Measurements from ENCODE around the gene KLC1. TPM values are rescaled to one million over a fixed set of nuclear protein-coding genes. Genes with fewer than 3 reads are reported as not detected.
A peak's percentile ranks its signal among the peaks of the same experiment; 100 is the strongest.

The KLC1 gene
- total and polyA plus RNA-seq, 7 donors, result 86.4 to 256 (median 150) TPM

GRCh38 chr14:103710771-103711377 lies 81.9 kb downstream of the KLC1 start:
- no peak overlapping the region for H3K4me3 ChIP-seq
- peaks cover 0 to 24% of the 10 kb centered on the region in 2 donors for H3K36me3 ChIP-seq (ENCODE audit: insufficient read depth in 1 of 2, low read depth in 1 of 2)
- H3K27me3 ChIP-seq (ENCODE audit: insufficient read depth in 3 of 3, low read length in 2 of 3), result no peaks in the 10 kb centered on the region
- TF ChIP-seq, protein P1, sequence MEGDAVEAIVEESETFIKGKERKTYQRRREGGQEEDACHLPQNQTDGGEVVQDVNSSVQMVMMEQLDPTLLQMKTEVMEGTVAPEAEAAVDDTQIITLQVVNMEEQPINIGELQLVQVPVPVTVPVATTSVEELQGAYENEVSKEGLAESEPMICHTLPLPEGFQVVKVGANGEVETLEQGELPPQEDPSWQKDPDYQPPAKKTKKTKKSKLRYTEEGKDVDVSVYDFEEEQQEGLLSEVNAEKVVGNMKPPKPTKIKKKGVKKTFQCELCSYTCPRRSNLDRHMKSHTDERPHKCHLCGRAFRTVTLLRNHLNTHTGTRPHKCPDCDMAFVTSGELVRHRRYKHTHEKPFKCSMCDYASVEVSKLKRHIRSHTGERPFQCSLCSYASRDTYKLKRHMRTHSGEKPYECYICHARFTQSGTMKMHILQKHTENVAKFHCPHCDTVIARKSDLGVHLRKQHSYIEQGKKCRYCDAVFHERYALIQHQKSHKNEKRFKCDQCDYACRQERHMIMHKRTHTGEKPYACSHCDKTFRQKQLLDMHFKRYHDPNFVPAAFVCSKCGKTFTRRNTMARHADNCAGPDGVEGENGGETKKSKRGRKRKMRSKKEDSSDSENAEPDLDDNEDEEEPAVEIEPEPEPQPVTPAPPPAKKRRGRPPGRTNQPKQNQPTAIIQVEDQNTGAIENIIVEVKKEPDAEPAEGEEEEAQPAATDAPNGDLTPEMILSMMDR (IDR thresholded peaks at IDR 0.05), result no peak
- no peaks in the 10 kb centered on the region for H3K9me3 ChIP-seq
- WGBS, 3 donors, result 68 to 78% (median 68%) methylated on average over 9 of the region's 9 CpGs
- ATAC-seq, result no peak
- DNase-seq, result no peak
- no peak overlapping the region for H3K27ac ChIP-seq
- intact Hi-C loops (cut with DNase I), result no loop called here
- peaks cover 31% of the 10 kb centered on the region for H3K4me1 ChIP-seq

DNA sequence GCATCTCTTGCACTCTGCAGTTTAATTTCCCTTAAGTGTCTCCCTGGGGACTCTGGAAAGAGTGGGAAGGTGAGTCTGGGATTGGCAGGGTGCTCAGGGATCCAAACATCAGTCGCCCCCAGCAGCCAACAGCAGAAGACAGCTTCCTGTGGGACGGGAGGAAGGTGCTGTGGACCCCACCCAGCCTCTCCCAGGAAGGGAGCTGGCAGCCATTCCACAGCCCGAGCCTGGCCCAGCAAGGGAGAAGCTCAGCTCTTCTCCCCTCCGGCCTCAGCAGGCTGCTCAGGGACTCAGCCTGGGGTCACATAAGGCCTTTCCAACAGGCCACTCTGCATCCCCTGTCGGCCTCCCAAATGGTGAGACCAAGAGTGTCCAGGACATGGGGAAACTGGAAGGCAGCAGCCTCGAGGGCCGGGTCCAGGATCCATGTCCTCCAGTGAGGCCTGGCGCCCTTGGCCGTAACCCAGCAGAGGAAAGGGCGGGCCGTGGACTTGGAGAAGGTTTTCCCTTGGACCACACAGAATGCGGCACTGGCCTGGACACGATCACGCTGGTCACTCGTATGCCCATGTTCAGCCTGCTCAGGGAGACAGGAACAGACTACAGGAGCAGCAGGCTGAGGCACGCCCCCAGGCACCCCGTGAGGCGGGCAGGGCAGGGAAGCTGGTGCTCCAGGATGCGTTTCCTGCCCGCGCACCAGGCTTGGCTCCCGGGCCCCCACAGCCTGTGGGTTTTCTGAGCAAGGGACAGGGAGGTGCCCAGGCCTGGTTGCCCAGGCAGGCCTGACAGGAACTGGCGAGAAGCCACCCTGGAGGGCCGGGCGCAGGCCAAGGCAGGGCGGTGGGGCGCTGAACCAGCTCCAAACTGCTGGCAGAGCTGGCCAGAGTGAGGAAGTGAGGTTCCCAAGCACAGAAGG lies 82.8 kb downstream of the KLC1 start:
- H3K9me3 ChIP-seq, result no peaks in the 10 kb centered on the region

DNA sequence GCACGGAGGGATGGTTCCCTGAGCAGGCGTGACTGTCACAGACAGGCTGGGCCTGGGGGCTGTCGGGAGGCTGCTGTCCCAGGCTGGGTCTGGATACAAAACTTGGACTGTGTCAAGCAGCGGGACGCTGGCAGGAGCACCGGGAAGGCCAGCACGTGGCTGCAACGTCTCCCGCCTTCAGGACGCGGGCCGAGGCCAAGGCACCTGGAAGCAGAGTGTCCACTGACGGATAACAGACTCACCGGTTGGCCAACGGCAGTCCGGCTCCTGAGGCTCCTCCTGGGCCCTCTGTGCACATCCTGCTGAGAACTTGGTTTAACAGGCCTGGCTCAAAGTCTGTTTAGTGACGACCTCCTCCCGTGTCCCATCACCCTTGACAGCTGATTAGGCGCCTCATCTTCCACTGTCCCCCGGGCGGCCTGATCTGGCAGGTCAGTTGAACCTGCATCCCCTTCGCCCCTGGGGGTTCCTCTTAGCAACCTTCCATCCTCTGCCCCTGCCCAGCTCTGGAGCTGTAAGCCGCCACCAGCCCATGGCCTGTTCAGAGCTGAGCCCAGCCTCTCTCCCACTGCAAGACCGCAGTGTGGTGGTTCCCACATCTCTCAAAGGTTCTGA lies 83.7 kb downstream of the KLC1 start:
- H3K36me3 ChIP-seq (ENCODE audit: insufficient read depth in 1 of 2, low read depth in 1 of 2), result peaks cover 0 to 10% of the 10 kb centered on the region in 2 donors
- no peak overlapping the region for H3K4me3 ChIP-seq
- H3K27me3 ChIP-seq (ENCODE audit: insufficient read depth in 3 of 3, low read length in 2 of 3), result no peaks in the 10 kb centered on the region
- H3K9me3 ChIP-seq, result no peaks in the 10 kb centered on the region
- peak overlapping the region; percentile 54 for H3K27ac ChIP-seq
- 38 to 52% (median 47%) methylated on average over 23 to 24 of the region's 24 CpGs for WGBS, 3 donors
- H3K4me1 ChIP-seq, result peaks cover 42% of the 10 kb centered on the region
- ATAC-seq, result no peak
- TF ChIP-seq, protein P1 (IDR thresholded peaks at IDR 0.05), result no peak
- no peak for DNase-seq
- intact Hi-C loops (cut with DNase I), result no loop called here

More for the DNA sequence above, 82.8 kb downstream of the KLC1 start:
- Histone ChIP-seq H3K27me3 (ENCODE audit: insufficient read depth in 3 of 3, low read length in 2 of 3) (no peaks in the 10 kb centered on the region), H3K4me3 (no peak overlapping the region), H3K4me1 (peaks cover 34% of the 10 kb centered on the region), H3K27ac (peak overlapping the region; percentile 54), H3K36me3 (ENCODE audit: insufficient read depth in 1 of 2, low read depth in 1 of 2) (peaks cover 0 to 16% of the 10 kb centered on the region in 2 donors)
- intact Hi-C loops (cut with DNase I), result no loop called here
- WGBS, 3 donors, result 16 to 37% (median 21%) methylated on average over 25 to 27 of the region's 27 CpGs
- ATAC-seq, result peak in 3 of 4 donors; percentile 4 to 11 (median 11)
- TF ChIP-seq, protein P1 (IDR thresholded peaks at IDR 0.05), result no peak
- DNase-seq, result peak; percentile 58 to 71

GRCh38 chr14:103713304-103714062 lies 84.5 kb downstream of the KLC1 start:
- no peak overlapping the region for H3K4me3 ChIP-seq
- H3K36me3 ChIP-seq (ENCODE audit: insufficient read depth in 1 of 2, low read depth in 1 of 2), result peaks cover 0 to 10% of the 10 kb centered on the region in 2 donors
- WGBS, 3 donors, result 87 to 90% (median 87%) methylated on average over 18 of the region's 18 CpGs
- no peaks in the 10 kb centered on the region for H3K9me3 ChIP-seq
- no peak for DNase-seq
- no peak overlapping the region for H3K27ac ChIP-seq
- TF ChIP-seq, protein P1 (IDR thresholded peaks at IDR 0.05), result no peak
- no peaks in the 10 kb centered on the region for H3K27me3 ChIP-seq (ENCODE audit: insufficient read depth in 3 of 3, low read length in 2 of 3)
- intact Hi-C loops (cut with DNase I), result no loop called here
- ATAC-seq, result no peak
- H3K4me1 ChIP-seq, result peaks cover 44% of the 10 kb centered on the region
